GM18907 (cell line): ENCODE data around the gene STARD10.

ENCODE experiments used
- ATAC-seq: cut with Tn5 transposase; IDR thresholded peaks from one replicate; pipeline ENCODE4 v1.9.1; 2021; ENCODE audit warnings: mild to moderate bottlenecking, moderate library complexity; ENCODE audit not compliant: unreplicated experiment

STARD10 gene

GRCh38 chr11:72732329-72732728 lies 61.5 kb downstream of the STARD10 start:
- ATAC-seq = no peak

DNA sequence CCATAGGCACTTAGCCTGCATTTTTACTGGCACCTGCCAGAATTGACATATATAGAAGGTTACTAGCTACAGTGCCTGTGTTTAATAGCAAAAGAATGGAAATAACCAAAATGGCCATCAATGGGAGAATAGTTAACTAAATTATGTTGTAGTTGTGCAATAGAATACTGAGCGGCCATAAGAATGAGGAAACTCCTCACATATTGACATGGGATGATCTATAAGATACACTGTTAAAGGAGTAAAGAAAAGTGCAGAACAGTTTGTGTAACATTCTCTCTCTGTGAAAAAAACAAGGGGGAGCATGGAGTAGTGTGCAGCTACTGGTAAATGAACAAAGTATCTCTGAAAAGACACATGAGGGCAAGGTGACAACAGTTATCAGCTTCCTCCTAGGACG lies 63.1 kb downstream of the STARD10 start:
- ATAC-seq = no peak

GRCh38 chr11:72730243-72730642 lies 63.6 kb downstream of the STARD10 start:
- no peak for ATAC-seq

- no peak for ATAC-seq
Observed at GRCh38 chr11:72727521-72727920, 66.3 kb downstream of the STARD10 start.

- no peak for ATAC-seq
Observed at GRCh38 chr11:72726266-72727220, 67.3 kb downstream of the STARD10 start.

- ATAC-seq = no peak
Observed at GRCh38 chr11:72725724-72726028, 68.2 kb downstream of the STARD10 start.

- no peak for ATAC-seq
Observed at GRCh38 chr11:72724851-72725723, 68.8 kb downstream of the STARD10 start.

- no peak for ATAC-seq
Observed at GRCh38 chr11:72724021-72724551, 69.8 kb downstream of the STARD10 start.

DNA sequence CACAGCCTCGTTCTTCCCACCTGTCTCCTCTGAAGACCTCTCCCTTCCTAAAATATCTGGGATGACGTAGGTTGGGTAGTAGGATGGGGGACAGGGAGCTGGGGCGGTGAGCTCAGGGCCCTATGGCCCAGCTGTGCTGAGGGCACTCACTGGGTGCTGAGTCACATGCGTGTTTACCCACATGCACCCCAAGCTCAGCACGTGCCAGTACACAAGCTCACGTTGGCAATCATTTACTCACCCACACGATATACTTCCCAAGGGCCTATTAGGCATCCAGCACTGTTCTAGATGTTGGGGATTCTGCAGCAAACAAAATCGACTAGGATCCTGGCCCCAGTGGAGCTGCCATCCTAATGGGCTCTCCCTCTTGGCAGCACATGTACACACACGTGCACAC lies 70.3 kb downstream of the STARD10 start:
- ATAC-seq = no peak

DNA sequence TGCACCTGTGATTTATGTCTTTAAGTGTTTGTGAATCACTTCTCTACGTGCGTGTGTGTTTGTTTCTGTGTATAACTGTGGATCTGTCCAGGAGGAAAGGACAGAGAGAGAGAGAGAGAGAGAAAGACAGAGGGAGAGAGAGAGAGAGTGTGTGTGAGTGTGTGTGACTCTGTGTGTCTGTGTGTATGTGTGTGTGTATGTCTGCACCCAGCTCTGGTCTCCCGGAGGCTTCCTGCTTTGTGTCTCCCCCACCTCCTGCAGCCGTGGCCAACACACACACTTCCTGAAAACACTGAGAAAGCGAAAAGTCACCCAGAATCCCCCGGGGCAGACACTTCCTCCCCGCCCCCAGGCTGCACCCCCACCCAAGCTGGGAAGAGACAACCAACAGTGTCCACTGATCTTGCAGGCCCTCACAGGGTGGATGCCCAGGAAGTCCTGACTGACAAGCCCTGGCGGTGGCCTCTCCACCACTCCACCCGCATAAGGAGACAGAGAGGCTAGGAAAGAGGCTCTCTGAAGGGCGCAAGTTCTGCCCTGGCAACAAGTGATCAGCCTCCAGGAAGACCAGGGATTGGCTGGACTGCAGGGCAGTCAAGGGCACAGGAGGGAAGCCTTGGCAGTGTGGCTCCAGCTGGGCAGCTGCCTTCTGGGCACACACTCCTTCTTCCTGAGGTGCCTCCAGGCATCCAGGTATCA lies 71.6 kb downstream of the STARD10 start:
- ATAC-seq = peak; percentile 63

DNA sequence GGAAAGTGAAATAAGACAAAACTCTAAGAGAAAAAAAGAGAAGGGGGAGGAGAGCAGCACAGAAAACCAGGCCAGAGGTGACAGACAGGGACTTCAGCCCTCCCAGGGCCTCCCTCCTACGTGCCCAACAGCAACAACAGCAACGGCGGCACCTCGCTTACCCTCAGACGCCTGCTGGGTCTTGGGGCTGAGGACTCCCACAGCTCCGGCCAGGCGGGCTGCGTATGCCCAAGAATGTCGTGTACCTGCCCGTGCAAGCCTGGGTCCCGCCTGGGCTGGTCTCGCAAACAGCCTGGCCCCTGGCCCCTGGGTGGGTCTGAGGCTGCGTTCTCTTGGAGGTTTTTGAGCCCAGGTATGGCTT lies 72.2 kb downstream of the STARD10 start:
- no peak for ATAC-seq

GRCh38 chr11:72721276-72721675 lies 72.6 kb downstream of the STARD10 start:
- ATAC-seq = no peak

DNA sequence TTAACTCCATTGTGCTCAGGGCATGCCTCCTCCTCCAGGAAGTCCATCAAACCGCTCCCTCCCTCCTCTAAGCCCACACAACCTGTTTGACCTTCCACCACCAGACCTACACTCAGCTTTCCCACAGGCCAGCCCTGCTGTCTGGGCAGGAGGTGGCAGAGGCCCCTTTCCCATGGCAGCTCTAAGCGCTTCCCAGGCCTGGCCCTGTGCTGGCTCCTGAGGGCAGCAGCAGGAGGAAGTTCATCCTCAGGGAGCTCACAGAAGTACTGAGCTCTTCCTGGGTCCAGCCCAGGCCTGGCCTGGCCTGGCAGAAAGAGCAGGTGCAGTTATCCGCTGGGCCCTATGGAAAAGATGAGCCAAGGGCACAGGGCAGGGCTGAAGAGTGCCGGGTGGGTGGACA lies 73.1 kb downstream of the STARD10 start:
- no peak for ATAC-seq

DNA sequence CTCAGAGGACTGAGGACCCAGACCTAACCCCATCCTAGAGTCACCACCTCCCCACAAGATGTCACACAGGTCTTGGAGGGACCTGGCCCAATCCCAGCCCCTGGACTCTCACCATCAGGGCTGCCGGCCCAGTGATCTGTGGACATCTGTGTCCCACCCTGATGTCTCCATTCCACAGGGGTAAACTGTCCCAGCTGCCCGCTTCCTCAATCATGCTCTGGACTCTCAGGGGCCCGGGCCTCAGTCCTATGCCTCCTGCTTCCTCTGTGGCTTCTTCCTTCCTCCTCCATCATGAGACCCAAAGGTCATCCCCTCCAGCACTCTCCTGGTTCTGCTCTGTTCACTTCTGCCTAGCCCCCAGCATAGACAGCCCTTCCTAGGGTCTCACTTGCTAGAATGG lies 73.8 kb downstream of the STARD10 start:
- no peak for ATAC-seq

DNA sequence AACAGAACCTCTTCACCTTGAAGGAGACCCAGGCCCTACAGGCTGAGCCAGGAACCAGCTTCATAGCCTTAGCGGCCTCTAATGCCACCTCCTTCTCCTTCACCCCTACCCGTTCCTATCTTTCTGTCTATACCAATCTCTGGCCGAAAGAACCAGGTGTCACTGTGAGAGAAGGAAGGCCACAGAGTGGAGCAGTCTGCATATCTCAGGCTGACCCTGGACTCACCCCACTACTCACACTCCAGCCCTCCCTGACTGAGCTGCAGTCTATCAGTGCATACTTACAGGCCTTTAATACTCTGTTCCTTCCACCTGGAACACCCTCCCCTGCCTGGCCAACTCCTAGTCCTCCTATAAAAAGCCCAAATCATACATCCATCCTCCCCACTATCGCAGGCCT lies 74.3 kb downstream of the STARD10 start:
- ATAC-seq = no peak

- ATAC-seq = no peak
Observed at GRCh38 chr11:72719144-72719543, 74.7 kb downstream of the STARD10 start.

- no peak for ATAC-seq
Observed at GRCh38 chr11:72718101-72718501, 75.7 kb downstream of the STARD10 start.

- no peak for ATAC-seq
Observed at GRCh38 chr11:72716788-72717435, 76.9 kb downstream of the STARD10 start.

DNA sequence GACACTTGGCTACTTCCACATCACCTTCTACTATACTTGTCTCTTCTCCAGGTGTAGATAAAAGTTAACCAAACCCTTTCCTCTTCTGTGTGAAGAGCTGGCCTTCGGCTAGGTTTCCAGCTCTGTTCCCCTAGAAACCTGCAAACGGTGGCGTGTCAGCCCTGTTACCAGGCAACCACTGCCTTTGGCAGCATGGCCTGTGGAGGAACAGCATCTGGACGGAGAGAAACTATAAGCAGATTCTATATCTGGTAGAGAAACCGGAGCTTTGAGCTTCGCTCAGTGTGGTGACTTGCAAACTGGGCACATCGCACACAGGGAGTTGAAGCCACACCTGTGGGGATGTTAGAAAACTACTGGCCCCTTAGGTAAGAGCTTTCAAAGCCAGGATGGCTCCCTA lies 77.6 kb downstream of the STARD10 start:
- no peak for ATAC-seq

DNA sequence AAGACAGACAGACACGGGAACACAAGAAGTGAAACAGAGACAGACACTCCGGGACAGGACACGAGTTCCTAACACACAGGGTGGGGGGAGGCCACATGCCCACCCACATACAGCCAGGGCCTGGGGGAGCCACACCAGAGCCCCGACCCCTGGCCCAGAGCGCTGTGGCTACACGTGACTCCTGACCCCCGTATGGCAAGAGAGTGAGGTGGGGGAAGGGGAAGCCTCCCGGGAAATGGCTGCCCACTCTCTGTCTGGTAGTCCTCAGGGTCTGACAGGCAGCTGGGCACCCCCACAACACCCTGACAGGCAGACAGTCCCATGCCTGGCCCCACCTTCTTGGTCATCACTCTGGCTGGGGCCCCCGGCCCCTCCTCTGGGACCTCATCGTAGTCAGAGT lies 81.0 kb downstream of the STARD10 start:
- ATAC-seq = no peak
